ENCODE measurements around the gene SAT1.

The SAT1 gene

GRCh38 chrX:23764188-23764984 is 18.6 kb upstream of the SAT1 start:
- Histone ChIP-seq H3K27ac (replicated peaks) (no peak overlapping the region), H3K4me3 (replicated peaks; ENCODE audit: insufficient read depth, low read length) (no peak overlapping the region), H3K27me3 (ENCODE audit: insufficient read depth, poor library complexity, severe bottlenecking) (no peaks in the 10 kb centered on the region)
- no peak for DNase-seq (ENCODE audit: low read depth in 1 of 2, low spot score in 1 of 2)
- no peak for TF ChIP-seq POLR2AphosphoS5 (IDR thresholded peaks at IDR 0.05; ENCODE audit: low read depth)
- no peak for TF ChIP-seq REST (IDR thresholded peaks at IDR 0.05; ENCODE audit: insufficient replicate concordance, low read depth)
- no peak for TF ChIP-seq GABPA (IDR thresholded peaks at IDR 0.05; ENCODE audit: low read depth)
- no peak for TF ChIP-seq CTCF (IDR thresholded peaks at IDR 0.05; ENCODE audit: insufficient read depth, low read length)
- no peak for TF ChIP-seq SPI1 (IDR thresholded peaks at IDR 0.05; ENCODE audit: borderline replicate concordance, low read depth)

GRCh38 chrX:23765449-23765848 is 17.5 kb upstream of the SAT1 start:
- Histone ChIP-seq H3K27me3 (ENCODE audit: insufficient read depth, poor library complexity, severe bottlenecking) (no peaks in the 10 kb centered on the region), H3K4me3 (replicated peaks; ENCODE audit: insufficient read depth, low read length) (no peak overlapping the region), H3K27ac (replicated peaks) (no peak overlapping the region)
- DNase-seq (ENCODE audit: low read depth in 1 of 2, low spot score in 1 of 2): no peak
- TF ChIP-seq CTCF (IDR thresholded peaks at IDR 0.05; ENCODE audit: insufficient read depth, low read length) (no peak), GABPA (IDR thresholded peaks at IDR 0.05; ENCODE audit: low read depth) (no peak), POLR2AphosphoS5 (IDR thresholded peaks at IDR 0.05; ENCODE audit: low read depth) (no peak), SPI1 (IDR thresholded peaks at IDR 0.05; ENCODE audit: borderline replicate concordance, low read depth) (no peak), REST (IDR thresholded peaks at IDR 0.05; ENCODE audit: insufficient replicate concordance, low read depth) (no peak)

- Histone ChIP-seq H3K4me3 (replicated peaks; ENCODE audit: insufficient read depth, low read length) (no peak overlapping the region), H3K27ac (replicated peaks) (no peak overlapping the region), H3K27me3 (ENCODE audit: insufficient read depth, poor library complexity, severe bottlenecking) (no peaks in the 10 kb centered on the region)
- DNase-seq (ENCODE audit: low read depth in 1 of 2, low spot score in 1 of 2): no peak
- no peak for TF ChIP-seq CTCF (IDR thresholded peaks at IDR 0.05; ENCODE audit: insufficient read depth, low read length)
- no peak for TF ChIP-seq SPI1 (IDR thresholded peaks at IDR 0.05; ENCODE audit: borderline replicate concordance, low read depth)
- no peak for TF ChIP-seq REST (IDR thresholded peaks at IDR 0.05; ENCODE audit: insufficient replicate concordance, low read depth)
- no peak for TF ChIP-seq GABPA (IDR thresholded peaks at IDR 0.05; ENCODE audit: low read depth)
- no peak for TF ChIP-seq POLR2AphosphoS5 (IDR thresholded peaks at IDR 0.05; ENCODE audit: low read depth)
Observed at GRCh38 chrX:23765868-23766267, 17.1 kb upstream of the SAT1 start.
